HG03103 (cell line): Measurements from ENCODE around the gene FGD2.
"Not testable (repeated sequence)": the region's sequence is repeated elsewhere in the genome, so short reads cannot be mapped to it uniquely, and the experiment has no call there.

Source experiments
- ATAC-seq: cut with Tn5 transposase; IDR thresholded peaks from one replicate; pipeline ENCODE4 v1.9.1; 2021; ENCODE audit warnings: low read depth; ENCODE audit not compliant: unreplicated experiment

The FGD2 gene

DNA sequence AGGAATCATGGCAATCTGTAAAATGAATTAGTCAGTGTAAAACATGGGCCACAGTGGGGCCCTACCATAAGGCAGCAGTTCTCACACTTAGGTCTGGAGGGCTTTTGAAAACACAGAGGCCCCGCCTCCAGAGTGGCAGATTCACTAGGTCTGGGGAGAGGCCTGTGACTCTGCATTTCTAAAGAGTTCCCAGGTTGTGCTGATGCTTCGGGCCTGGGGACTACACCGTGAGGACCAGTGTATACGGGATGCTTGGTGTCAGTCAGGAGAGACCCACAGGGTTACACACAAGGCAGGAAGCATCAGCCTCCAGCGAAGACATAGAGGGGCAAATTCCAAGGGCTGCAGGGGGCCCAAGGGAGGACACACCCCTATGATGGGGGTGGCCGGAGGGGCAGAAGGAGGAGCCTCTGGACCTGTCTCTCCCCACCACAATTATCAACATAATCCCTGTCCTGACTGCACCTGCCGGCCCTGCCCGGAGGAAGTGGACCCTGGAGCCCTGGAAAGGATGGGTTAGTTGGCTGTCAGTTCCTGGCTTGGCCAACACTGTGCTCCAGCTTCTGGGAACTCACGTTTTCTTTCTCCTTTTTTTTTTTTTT is 46.7 kb downstream of the FGD2 start:
- no peak for ATAC-seq

DNA sequence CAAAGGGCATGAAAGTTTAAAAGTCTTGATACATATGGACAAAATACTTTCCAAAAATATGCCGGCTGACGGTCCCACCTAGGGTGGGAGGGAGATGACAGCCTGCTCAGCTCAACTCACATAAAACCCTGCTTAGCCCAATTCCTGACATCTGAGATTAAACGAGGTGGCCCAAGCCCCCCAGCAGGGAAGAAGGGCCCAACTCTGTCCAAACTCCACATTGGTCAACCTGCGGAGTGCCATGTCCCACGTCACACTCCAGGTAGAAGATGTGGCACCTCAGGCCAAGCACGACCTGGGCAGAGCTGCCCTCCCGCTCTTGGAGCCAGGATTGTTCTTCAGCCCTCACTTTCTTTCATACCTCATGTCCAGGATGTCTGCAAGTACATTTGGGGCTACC is 48.2 kb downstream of the FGD2 start:
- no peak for ATAC-seq

DNA sequence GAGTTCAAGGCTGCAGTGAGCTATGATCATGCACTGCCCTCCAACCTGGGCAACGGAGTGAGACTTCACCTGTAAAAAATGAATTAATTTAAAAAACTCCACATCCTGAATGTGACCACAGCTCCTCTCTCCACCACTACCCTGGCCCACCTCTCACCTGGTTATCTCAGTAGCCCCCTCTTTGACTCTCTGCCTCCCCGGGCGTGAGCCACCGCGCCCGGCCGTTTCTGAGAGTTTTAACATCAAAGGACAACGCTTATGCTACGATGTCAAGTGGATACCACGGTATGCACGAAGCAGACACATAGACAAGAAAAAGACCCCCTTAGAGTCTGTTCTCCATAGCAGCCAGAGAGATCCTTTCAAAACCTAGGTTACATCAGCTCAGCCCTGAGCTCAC is 48.7 kb downstream of the FGD2 start:
- ATAC-seq, result no peak

DNA sequence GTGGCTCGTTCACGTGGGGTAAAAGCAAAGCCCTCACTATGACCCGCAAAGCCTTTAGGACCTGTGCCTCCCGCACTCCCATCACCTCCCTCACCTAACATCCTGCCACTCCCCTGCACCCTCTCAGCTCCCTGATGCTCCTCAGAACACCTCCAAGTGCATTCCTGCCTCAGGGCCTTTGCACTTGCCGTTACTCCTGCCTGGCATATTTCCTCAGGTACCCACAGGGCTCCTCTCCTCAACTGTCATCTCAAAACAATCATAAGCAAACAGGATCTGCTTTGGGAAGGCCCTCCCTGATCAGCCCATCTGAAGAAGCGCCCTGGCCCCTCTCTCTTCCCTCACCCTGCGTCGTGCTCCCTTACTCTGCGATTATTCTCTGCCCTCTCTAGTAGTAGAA is 49.1 kb downstream of the FGD2 start:
- no peak for ATAC-seq

DNA sequence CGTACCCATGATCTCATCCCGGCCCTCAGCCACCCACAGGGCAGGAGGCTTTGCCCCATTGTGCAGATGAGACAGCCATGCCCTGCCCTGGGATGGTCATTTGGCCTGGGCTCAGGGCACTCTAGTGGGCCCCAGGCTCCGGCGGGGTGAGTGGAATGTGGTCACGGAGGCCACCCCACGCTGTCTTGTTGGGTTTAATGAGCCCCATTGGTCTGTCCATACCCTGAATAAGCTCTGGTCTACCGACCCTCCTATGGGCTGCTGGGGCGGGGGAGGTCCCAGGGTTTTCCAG is 50.6 kb downstream of the FGD2 start:
- ATAC-seq, result no peak

DNA sequence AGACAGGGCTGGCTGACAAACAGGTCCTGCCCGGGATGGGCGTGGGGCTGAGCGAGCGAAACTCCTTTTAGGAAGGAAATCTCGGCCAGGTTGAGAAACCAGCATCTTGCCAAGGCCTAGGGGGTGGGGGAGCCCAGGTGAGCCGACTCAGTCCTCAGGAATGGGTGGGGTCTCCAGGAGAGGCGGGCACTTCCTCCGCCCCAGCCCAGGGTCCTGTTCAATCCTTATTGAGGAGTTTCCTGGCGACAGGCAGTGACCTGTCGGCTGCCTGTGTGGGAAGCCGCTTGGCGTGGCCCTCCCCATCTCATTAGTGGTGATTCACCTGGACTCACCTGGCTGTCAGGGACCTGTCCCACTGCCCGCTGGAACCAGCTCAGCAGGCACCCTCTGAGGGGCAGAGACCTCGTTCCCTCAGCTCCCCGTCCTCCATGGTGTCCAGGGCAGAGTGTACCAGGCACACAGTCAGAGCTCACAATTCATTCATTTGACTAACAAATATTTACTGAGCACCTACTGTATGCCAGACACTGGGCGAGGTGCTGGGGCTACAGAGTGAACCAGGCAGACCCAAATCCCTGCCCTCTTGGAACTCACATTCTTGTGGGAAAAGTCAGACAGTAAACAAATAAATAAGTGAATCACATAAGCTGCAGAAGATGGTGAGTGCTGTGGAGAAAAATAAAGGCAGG is 51.1 kb downstream of the FGD2 start:
- no peak for ATAC-seq

DNA sequence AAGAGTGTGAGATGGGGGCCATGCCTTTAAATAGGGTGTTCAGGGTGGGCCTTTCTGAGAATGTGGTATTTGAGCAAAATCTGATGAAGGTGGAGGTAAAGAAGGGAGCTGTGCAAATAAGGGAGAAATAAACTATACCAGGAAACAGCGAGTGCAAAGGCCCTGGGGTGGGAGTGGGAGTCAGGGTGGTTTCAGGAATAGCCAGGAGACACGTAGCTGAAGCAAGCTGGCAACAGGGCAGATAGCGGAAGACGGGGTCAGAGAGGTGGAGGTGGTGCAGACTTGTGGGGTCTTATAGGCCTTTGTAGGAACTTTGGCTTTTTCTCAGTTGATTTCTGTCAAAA is 51.6 kb downstream of the FGD2 start:
- ATAC-seq, result no peak

DNA sequence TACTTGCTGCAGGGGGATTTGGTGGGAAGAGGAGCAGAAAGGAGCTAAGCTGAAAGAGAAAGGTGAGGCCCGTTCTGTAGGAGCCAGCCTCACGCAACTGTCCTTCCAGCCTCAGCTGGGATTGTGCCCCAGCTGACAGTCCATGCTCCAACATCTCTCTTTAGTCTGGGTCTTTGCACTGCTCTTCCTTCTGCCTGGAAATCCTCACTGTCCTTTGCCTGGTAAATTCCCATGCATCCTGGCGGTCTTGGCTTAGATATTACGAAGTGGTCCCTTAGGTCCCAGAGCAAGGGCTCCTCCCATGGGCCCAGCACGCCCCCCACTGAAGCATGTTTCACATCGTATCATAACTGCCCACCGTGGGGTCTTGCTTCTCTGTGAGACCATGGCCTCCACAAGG is 52.2 kb downstream of the FGD2 start:
- no peak for ATAC-seq

DNA sequence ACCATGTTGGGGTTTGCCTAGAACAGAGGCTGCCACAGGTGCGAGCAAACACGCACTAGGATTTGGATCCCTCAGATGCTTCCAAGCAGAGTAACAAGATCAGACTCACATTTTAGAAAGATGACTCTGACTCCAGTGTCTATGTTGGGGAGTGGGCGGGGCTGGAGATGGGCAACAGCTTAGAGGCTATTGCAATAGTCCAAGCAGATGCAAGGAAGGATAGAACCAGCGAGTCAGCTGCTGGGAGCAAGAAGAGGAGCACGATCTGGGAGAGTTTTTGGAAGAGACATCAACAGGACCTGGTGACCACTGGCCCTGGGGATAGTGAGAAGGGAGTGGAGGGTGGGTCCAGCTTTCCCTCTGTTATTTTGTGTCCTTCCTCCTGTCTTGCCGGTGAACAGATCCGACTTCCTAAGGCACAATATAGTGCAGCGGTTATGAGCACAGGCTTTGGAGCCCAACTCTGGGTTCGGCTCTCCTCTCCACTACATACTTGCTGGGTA is 52.7 kb downstream of the FGD2 start:
- no peak for ATAC-seq

GRCh38 chr6:37058984-37059343 is 53.5 kb downstream of the FGD2 start:
- ATAC-seq, result not testable (repeated sequence)

DNA sequence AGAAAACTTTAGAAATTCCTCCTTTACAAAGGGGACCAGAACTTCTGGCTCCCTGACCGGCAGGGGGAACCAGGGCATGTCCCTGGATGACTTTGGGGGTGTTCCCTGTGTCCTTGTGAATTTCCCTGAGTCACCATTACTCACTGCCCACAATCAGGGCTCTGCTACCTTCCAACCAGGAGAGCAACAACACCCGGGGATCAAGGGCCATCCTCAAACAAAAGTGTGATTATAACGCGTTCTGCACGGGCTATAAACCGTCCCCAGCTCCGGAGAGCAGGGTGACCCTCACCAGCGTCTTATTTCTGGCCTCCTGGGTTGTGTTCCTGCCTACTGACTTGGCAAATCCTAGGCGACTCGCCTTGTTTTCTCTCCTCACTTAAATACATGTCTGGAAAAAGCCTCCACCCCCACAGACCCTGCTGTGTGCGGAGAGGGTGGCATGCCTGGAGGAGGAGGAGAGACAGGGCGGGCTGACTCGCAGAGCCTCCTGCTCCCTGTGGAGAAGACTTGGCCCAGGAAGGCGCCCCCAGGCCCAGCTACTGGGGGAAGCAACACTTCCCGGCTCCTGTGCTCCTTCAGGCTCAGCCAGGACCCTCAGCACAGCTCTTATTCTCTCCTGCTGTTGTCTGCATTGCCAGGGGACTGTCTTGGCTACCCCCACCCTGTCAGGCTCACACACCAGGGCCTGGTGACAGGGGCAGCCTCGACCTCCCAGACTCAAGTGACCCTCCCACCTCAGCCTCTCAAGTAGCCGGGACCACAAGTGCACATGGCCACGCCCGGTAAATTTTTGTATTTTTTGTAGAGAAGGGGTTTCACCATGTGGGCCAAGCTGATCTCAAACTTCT is 54.1 kb downstream of the FGD2 start:
- no peak for ATAC-seq

GRCh38 chr6:37060195-37060559 is 54.7 kb downstream of the FGD2 start:
- no peak for ATAC-seq

- no peak for ATAC-seq
Measured at GRCh38 chr6:37061157-37061804, 55.8 kb downstream of the FGD2 start.

DNA sequence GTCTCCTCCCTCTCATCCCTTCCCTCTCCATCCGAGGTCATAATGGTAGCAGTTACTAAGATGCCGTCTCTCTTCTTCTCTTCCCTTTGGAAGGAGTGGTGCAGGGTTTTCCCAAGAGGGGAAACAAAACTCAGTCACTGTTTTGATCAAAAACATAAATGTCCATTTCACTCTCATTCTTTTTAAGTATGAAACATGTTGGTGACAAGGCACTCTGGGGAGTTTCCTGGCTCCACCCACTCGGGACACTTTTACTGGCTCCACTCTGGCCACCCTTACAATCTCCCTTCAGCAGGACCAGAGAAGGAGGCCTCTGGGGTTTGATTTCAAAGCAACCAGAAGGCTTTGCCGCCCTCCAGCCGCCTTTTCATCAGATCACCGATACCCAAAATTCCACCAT is 57.0 kb downstream of the FGD2 start:
- ATAC-seq, result no peak

DNA sequence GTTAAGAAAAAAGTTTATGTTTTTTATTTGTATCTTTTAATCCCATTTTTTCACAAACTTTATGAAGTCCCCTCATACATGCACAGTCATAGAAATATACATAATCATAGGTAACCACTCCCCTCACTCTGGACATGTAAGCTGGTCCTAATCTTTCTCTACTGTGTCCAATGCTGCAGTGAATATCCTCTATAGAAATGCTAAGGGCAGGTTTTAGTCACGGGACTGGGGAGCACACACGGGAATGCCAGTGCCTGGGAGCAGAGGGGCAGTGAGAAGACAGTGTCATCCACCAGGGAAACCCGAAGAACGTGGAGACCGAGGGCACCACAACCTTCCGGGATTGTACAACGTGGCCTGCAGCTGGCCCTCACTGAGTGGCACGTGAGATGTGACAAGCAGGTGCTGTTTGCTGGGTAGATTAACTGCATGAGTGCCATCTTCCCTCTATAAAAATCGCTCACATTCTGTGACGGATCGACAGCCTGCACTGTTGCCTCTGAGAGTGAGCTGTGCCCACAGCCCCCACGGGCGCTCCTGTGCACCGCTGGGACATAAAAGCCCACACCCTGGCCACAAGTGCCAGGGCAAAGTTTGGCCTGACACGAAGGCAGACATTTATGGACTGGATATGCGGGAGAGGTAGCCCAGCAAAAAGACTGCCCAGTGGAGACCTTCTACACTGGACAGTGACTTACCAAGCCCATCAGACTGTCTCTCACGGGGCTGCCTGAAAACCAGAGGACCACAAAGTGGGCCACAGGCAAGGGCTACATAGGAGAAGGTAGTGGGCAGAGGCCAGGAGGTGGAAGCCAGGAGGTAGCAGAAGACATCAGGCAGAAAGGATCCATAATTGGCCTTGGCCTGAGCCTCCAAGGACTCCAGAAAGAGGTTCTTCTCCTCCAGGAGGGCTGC is 63.2 kb downstream of the FGD2 start:
- ATAC-seq, result no peak

GRCh38 chr6:37069639-37070038 is 64.2 kb downstream of the FGD2 start:
- ATAC-seq, result no peak

DNA sequence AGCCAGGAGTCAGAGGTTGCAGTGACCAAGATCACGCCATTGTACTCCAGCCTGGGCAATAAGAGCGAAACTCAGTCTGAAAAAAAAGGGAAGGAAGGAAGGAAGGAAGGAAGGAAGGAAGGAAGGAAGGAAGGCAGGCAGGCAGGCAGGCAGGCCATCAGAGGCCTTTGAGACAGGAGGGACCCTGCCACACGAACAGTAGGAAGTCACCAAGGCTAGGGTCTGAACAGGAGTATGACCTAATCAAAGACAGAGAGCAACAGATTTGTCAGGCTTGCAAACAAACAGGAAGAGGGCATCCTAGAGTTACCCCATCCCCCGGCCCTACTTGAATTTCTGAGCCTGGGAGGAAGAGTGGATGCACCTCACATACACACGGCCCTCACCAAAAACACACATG is 67.1 kb downstream of the FGD2 start:
- ATAC-seq, result no peak

DNA sequence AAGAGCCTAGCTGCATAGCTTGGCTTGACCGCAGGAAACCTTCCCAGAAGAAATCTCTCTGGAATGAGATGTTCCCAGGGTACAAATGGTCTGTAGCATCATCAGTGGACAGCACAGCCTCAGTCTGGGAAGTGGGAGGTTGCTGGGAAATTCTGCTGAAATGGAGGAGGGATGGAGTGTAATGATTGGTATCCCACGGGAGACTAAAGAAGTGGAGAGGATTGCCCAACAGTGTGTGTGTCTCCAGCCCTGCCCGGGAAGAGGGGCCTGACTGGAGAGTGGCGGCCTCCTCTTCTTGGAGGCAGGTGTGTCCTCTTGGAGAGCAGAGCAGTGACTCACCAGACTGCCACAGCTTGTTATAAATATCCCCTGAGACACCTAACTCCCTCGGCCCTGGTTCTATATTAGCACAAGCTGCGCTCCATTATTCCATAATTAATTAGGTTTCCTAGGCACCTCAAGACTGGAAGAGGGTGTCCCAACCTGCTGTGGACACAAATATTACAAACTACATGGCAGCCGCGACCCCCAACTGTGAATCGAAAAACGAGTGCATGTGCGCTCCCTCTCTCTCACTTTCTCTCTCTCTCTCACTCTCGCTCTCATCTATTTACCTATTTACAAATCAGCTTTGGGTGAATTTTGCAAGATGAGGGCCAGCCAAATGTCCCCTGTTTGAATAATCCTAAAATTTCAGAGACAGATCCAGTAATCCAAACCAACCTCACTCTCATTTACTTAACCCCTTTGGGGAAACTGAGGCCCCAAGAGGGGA is 68.8 kb downstream of the FGD2 start:
- no peak for ATAC-seq

GRCh38 chr6:37077191-37077904 is 71.9 kb downstream of the FGD2 start:
- ATAC-seq, result no peak
